Activated CD8-positive, alpha-beta memory T cell treated with anti-CD3 and anti-CD28 coated beads, Interleukin-2, amount 10 ng/mL, durations not matched to agents 7 days and 5 days (primary cell): ENCODE measurements around the gene GNG12. TPM values are rescaled to one million over a fixed set of nuclear protein-coding genes. Genes with fewer than 3 reads are reported as not detected.

Experiments
- ATAC-seq: fragments of 150-1000 bp; cut with Tn5 transposase; one replicate; pipeline ENCODE4 v1.10.0; 2021; ENCODE audit warnings: moderate library complexity
- CTCF ChIA-PET: fragments of 350-600 bp; sonication (Branson Sonifier 250); formaldehyde crosslinking; loops from one replicate; lab custom pipeline; 2021; ENCODE audit warnings: antibody characterized with exemption; lab: Charles Lee
- DNase-seq: peaks from one replicate; pipeline ENCODE4 v3.0.0-alpha.2; 2020
- H3K27ac Mint-ChIP-seq: one replicate; pipeline ENCODE4 v1.8.0; 2021; ENCODE audit warnings: mild to moderate bottlenecking, mixed read lengths
- H3K27me3 Mint-ChIP-seq: one replicate; pipeline ENCODE4 v1.8.0; 2021; ENCODE audit warnings: mixed read lengths
- H3K36me3 Mint-ChIP-seq: one replicate; pipeline ENCODE4 v1.8.0; 2021; ENCODE audit warnings: mild to moderate bottlenecking, mixed read lengths
- H3K4me1 Mint-ChIP-seq: one replicate; pipeline ENCODE4 v1.8.0; 2021; ENCODE audit warnings: mixed read lengths
- H3K4me3 Mint-ChIP-seq: one replicate; pipeline ENCODE4 v1.8.0; 2021; ENCODE audit warnings: mild to moderate bottlenecking, moderate library complexity, mixed read lengths
- H3K9me3 Mint-ChIP-seq: one replicate; pipeline ENCODE4 v1.8.0; 2022; ENCODE audit warnings: low read depth, mixed read lengths
- total RNA-seq, 2 experiments: library from RNA; stranded (reverse); gene quantifications; one replicate each; pipeline ENCODE4 v1.2.3, GENCODE V29; 2021

Gene GNG12
- total RNA-seq, 2 experiments from 2014 or later: 0.33 TPM; not detected in 1

DNA sequence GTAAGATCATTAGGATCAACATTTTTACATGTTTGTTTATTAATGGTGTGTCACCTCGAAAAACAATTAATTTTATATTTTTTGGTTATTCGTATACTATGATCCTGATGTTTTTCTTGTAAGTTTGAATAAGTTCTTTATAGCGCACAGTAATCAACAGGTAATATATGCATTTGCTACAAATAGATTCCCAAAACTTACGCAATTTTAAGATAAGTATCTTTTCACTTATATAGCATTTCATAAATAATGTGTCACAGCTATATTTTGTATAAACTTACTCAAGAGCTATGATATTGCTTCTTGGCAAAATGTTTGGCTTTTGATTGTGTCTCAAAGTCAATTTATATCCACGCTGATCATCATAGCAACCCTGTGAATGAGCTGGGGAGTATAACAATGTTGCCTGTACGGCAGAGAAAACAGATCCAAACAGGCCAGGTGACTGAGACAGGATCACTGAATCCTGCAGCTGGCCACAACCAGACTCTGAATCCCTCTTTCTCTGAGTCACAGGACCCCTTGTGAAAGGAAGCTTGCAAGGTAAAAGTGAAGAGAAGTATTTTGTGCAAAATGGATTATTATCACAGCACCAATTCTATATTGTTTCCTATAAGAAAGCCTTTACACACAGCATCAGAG, 48.6 kb downstream of the GNG12 start:
- CTCF ChIA-PET: no interaction called here
- H3K4me3 Mint-ChIP-seq: no peak overlapping the region
- no peaks in the 10 kb centered on the region for H3K36me3 Mint-ChIP-seq
- no peak overlapping the region for H3K27ac Mint-ChIP-seq
- DNase-seq (no peak), ATAC-seq (no peak)
- H3K27me3 Mint-ChIP-seq: peaks cover 5% of the 10 kb centered on the region
- H3K4me1 Mint-ChIP-seq: no peaks in the 10 kb centered on the region
- H3K9me3 Mint-ChIP-seq: no peaks in the 10 kb centered on the region

DNA sequence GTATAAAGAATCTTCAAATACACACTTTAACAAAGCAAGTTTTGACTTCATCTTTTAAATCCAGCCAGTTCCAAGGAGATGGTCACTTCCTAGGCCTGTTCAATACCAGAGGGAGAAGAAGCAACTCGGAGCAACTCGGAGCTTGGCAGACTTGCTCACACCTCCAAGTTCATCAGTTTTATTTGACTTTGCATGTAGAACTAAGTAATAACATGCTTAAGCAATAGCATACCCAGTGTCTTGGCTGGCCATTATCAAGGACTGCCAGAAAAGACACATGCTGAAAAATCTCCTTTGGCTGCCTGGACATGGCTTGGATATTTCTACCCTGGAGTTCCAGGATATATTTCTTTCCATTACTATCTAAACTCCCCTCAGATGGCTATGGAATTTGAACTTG, 52.6 kb downstream of the GNG12 start:
- H3K9me3 Mint-ChIP-seq: no peaks in the 10 kb centered on the region
- ATAC-seq (no peak), DNase-seq (no peak)
- CTCF ChIA-PET: no interaction called here
- H3K27ac Mint-ChIP-seq: no peak overlapping the region
- no peak overlapping the region for H3K4me3 Mint-ChIP-seq
- no peaks in the 10 kb centered on the region for H3K4me1 Mint-ChIP-seq
- no peaks in the 10 kb centered on the region for H3K36me3 Mint-ChIP-seq
- peaks cover 4% of the 10 kb centered on the region for H3K27me3 Mint-ChIP-seq

DNA sequence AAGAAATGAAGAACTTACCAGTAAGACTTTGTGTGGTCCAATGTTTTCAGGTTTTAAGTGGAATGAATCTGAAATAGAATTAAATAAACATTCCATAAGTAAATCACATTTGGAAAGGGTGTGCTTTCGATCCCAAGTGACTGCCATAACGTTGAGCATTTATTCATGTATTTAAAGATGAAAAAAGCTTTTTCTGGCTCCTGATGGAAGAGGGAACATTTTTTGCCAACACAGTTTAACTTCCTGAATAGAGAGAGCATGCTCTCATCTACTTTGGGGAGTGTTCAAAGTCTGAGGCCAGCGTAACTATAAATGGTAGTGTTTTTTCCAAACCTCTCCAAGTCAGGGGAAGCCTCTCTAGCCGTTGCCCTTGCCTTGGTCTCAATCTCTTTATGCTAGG, 55.8 kb downstream of the GNG12 start:
- CTCF ChIA-PET: no interaction called here
- no peak overlapping the region for H3K27ac Mint-ChIP-seq
- DNase-seq (no peak), ATAC-seq (no peak)
- no peaks in the 10 kb centered on the region for H3K36me3 Mint-ChIP-seq
- peaks cover 27% of the 10 kb centered on the region for H3K27me3 Mint-ChIP-seq
- no peaks in the 10 kb centered on the region for H3K4me1 Mint-ChIP-seq
- no peak overlapping the region for H3K4me3 Mint-ChIP-seq
- H3K9me3 Mint-ChIP-seq: no peaks in the 10 kb centered on the region

DNA sequence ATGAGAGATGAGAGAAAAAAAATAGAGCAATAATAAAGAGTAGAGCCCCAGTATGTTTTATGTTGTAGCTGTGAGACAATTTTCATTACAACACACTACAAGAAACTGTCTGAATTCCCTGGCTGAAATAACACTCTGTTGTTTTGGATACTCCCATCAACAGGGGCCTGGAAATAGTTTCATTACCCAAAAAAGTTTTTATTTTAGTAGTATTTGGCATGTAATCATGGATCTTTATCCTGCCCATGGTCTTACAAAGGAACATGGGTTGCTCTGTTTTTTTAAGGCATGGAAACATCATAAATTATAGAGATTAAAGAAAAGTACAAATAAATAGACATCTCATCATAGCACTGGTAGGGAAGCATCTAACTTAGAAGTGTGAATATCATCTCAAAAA, 56.3 kb downstream of the GNG12 start:
- no peak for DNase-seq
- no peaks in the 10 kb centered on the region for H3K36me3 Mint-ChIP-seq
- H3K4me1 Mint-ChIP-seq: no peaks in the 10 kb centered on the region
- no peak overlapping the region for H3K27ac Mint-ChIP-seq
- ATAC-seq: no peak
- H3K9me3 Mint-ChIP-seq: no peaks in the 10 kb centered on the region
- no peak overlapping the region for H3K4me3 Mint-ChIP-seq
- peaks cover 29% of the 10 kb centered on the region for H3K27me3 Mint-ChIP-seq
- CTCF ChIA-PET: no interaction called here

DNA sequence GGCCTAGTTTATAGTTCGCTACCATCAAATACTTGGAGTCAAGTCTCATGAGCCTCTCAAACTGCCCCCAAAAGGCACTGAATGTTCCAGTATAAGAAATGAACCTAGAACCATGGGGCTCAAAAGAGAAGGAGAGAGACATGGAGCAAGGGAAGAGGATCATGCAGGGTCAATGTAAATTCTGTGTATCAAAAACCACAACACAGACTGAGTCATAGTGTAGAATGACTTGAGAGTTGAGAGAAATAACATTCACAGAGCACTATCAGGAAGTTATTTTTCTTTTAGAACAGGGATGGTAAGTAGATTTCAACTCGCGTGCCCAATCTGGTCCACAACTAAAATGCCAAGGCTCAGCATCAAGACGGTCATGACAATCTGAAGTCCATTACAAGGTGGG, 59.8 kb downstream of the GNG12 start:
- Mint-ChIP-seq H3K36me3 (no peaks in the 10 kb centered on the region), H3K9me3 (no peaks in the 10 kb centered on the region), H3K4me1 (peaks cover 4% of the 10 kb centered on the region), H3K4me3 (no peak overlapping the region), H3K27ac (no peak overlapping the region), H3K27me3 (peaks cover 56% of the 10 kb centered on the region)
- CTCF ChIA-PET: no interaction called here
- ATAC-seq: no peak
- DNase-seq: no peak

DNA sequence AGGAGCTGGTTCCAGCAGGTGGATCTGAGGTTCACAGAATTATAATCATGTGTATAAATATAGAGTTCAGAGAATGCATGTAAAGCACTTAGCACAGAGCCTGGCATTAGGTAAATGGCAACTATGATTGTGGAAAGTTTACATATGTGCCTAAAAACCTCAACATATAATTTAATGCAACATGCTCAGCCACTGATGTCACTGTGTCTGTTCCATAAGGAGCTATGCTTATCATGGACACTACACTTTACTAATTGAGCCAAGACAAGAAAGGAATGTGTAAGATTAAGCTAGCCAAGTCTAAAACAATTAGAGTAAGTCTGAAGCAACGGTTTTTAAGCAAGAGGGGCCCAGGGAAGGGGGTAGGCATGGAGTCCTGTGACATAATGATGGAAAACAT, 61.5 kb downstream of the GNG12 start:
- H3K27ac Mint-ChIP-seq: no peak overlapping the region
- H3K4me1 Mint-ChIP-seq: peaks cover 4% of the 10 kb centered on the region
- peaks cover 60% of the 10 kb centered on the region for H3K27me3 Mint-ChIP-seq
- H3K9me3 Mint-ChIP-seq: no peaks in the 10 kb centered on the region
- H3K36me3 Mint-ChIP-seq: no peaks in the 10 kb centered on the region
- ATAC-seq (no peak), DNase-seq (no peak)
- CTCF ChIA-PET: interaction anchor here (0.9 kb wide), 2 partner anchors 11 to 210 kb away, joined by 4 to 5 read pairs; no protein-coding TSS in a partner anchor
- no peak overlapping the region for H3K4me3 Mint-ChIP-seq

DNA sequence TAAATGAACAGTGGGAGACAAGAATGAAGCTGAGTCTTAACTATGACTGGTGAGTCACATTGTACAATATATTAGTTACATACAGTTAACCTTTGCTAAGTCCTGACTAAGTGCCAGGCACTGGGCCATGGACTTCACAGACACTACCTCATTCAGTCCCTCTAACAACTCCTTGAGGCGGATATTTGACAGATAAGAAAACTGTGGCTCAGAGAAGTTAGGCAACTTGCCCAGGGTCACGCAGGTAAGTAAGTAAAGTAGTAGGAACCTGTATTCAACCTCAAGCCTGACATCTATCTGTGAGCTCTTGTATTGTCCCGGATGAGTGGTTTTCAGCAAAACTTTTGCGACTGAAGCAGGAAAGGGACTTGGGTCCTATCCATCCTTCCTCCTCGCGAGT, 62.1 kb downstream of the GNG12 start:
- Mint-ChIP-seq H3K9me3 (no peaks in the 10 kb centered on the region), H3K36me3 (no peaks in the 10 kb centered on the region), H3K4me1 (peaks cover 6% of the 10 kb centered on the region), H3K27ac (no peak overlapping the region), H3K4me3 (no peak overlapping the region), H3K27me3 (peaks cover 61% of the 10 kb centered on the region)
- no peak for ATAC-seq
- CTCF ChIA-PET: interaction anchor here (0.9 kb wide), 2 partner anchors 11 to 210 kb away, joined by 4 to 5 read pairs; no protein-coding TSS in a partner anchor
- DNase-seq: no peak

DNA sequence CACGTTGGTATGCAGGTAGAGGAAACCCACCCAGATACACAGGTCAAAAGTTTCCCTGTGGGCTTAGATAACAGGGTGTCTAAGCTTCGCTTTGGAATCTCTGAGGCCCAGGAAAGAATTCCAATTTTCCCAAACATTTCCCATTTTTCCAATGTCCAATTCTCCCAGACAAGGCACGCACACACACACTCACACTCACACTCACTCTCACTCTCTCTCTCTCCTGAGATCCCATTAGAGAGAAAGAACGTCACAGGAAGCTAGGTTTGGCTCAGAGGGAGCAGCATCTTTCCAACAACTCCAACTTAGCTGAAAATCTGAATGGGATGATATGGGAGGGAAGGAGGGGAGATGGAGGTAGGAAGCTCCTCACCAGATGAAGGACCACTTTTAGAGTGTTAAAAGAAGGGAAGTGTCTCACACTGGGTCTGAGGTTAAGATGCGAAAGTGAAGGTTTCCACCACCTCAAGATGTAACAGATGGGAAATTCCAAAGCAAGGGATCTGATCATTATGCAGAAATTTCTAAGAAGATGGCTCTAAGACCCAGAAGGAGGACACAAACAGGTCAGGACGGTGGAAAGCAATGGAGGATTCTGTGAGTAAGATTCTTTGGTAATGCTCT, 63.5 kb downstream of the GNG12 start:
- DNase-seq: no peak
- H3K27me3 Mint-ChIP-seq: peaks cover 54% of the 10 kb centered on the region
- H3K4me3 Mint-ChIP-seq: no peak overlapping the region
- no peak for ATAC-seq
- CTCF ChIA-PET: interaction anchor here (1.8 kb wide), 1 partner anchor 9 kb away, joined by 4 read pairs; no protein-coding TSS in a partner anchor
- no peaks in the 10 kb centered on the region for H3K9me3 Mint-ChIP-seq
- peaks cover 8% of the 10 kb centered on the region for H3K4me1 Mint-ChIP-seq
- H3K27ac Mint-ChIP-seq: no peak overlapping the region
- no peaks in the 10 kb centered on the region for H3K36me3 Mint-ChIP-seq

DNA sequence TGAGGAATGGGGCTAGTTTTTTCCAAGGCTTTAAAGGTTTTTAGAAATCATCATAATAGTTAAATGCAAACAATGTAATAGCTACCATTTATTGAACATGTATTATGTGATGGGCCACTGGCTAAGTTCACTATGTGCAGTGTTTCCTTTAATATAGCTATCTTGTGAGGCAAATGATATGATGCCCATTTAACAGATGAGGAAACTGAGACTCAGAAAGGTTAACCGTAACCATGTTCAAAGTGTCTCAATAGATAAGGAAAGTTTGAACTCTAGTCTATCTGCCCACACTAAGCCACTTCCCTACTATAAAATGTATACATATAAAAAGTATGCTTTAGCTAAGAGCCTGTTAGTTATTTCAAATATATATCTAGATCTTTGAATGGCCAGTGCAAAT, 64.8 kb downstream of the GNG12 start:
- Mint-ChIP-seq H3K4me3 (no peak overlapping the region), H3K9me3 (no peaks in the 10 kb centered on the region), H3K4me1 (peaks cover 8% of the 10 kb centered on the region), H3K27me3 (peaks cover 56% of the 10 kb centered on the region), H3K27ac (no peak overlapping the region), H3K36me3 (no peaks in the 10 kb centered on the region)
- CTCF ChIA-PET: interaction anchor here (0.8 to 1.2 kb wide), 2 partner anchors 8 to 236 kb away, joined by 3 read pairs; no protein-coding TSS in a partner anchor
- DNase-seq: no peak
- no peak for ATAC-seq

DNA sequence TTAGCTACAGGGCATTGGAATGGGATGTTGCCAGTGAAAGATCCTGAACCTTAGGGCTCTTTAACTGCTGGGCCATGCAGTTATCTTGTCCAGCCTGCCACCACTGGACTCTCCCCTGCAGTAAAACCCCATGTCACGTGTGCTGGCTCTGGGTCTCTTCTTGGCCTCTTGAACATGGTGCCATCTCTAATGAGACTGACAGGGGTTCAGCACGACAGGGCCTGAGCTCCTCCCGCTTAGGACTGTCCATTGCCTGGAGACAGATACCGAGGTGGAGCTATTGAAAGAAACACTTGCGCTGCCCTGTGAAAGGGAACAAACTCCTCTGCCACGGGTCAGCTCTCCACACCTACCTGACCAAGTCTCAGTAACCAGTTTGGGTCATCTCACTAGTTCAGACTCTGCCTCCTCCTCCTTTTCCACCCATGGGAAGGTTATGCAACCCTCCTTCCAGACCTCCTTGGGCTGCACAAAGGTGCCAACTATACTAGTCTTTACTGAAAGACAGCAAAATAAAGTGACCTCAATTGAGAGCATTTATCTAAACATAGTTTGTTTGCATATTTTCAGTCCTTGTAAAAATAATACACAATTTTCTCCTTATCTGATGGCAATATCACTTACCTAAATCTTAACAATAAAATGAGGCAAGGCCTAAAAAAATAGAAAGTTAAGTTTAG, 66.0 kb downstream of the GNG12 start:
- no peak overlapping the region for H3K4me3 Mint-ChIP-seq
- H3K27ac Mint-ChIP-seq: no peak overlapping the region
- CTCF ChIA-PET: interaction anchor here (0.7 to 1.9 kb wide), 7 partner anchors 13 to 353 kb away, joined by 3 to 10 read pairs (median 3); no protein-coding TSS in a partner anchor
- DNase-seq: no peak
- ATAC-seq: no peak
- peaks cover 52% of the 10 kb centered on the region for H3K27me3 Mint-ChIP-seq
- peaks cover 8% of the 10 kb centered on the region for H3K4me1 Mint-ChIP-seq
- H3K36me3 Mint-ChIP-seq: no peaks in the 10 kb centered on the region
- no peaks in the 10 kb centered on the region for H3K9me3 Mint-ChIP-seq

DNA sequence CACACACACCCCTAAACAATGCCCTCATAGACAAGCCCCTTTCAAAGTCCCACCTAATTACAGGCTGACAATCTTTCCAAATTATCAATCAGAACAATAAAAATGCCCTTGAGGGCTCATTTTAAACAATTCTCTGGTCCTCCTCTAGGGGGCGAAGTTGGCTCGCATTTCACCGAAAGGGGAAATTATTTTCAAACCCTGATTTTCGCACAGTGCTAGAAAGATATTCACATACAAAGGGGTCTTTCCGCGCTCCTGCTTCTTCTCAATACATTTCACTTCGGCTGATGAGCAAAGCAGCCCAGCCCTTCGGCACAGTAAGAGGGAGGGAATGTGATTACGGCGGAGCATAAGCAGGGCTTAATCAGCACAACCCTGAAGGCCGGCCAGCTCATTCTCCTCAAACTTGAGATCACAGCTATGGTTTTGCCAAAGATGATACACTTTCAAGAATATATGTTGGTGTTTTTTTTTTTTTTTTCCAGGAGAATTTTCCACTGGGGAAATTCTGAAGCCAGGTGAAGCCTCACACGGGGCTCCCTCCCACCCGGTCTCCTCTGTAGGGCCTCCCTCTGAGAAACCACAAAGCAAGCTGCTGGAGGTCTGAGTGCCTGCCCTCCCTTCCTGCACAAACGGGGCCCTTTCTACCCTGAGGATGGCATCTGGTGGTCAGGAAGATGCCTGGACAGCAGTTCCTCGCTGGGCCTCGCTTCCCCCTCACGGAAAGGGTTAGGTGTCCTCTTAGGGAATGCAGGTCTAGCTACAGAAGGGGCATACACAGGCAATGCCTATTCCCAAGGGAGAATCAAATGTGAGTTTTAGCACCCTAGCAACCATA, 66.9 kb downstream of the GNG12 start:
- CTCF ChIA-PET: interaction anchor here (1.0 to 2.5 kb wide), 16 partner anchors 12 to 355 kb away, joined by 3 to 13 read pairs (median 4); no protein-coding TSS in a partner anchor
- H3K36me3 Mint-ChIP-seq: no peaks in the 10 kb centered on the region
- H3K4me3 Mint-ChIP-seq: no peak overlapping the region
- peak; percentile 33 for ATAC-seq
- peaks cover 49% of the 10 kb centered on the region for H3K27me3 Mint-ChIP-seq
- H3K27ac Mint-ChIP-seq: no peak overlapping the region
- peaks cover 8% of the 10 kb centered on the region for H3K4me1 Mint-ChIP-seq
- H3K9me3 Mint-ChIP-seq: no peaks in the 10 kb centered on the region
- DNase-seq: peak; percentile 51

DNA sequence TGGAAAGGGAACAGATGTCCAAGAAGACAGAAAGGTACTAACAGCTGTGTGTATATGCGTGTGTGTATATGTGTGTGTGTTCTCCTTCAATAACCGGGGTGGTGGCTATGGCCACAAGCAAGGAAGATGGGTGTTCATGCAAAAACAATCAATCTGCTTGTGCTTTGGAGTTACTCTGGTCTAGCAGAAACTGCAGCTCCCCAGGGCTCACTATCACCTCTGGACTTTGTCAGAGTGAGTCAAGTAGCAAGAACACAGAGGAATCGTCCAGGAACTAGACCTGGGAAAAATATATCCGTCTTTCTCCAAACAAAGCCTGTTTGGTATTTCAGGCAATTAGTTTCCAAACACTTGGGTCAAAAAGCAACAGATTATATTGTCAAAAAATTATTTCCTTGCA, 68.6 kb downstream of the GNG12 start:
- Mint-ChIP-seq H3K27ac (no peak overlapping the region), H3K9me3 (no peaks in the 10 kb centered on the region), H3K4me3 (no peak overlapping the region), H3K4me1 (peaks cover 4% of the 10 kb centered on the region), H3K36me3 (no peaks in the 10 kb centered on the region), H3K27me3 (peaks cover 44% of the 10 kb centered on the region)
- DNase-seq (no peak), ATAC-seq (no peak)
- CTCF ChIA-PET: interaction anchor here (1.4 to 2.5 kb wide), 6 partner anchors 12 to 352 kb away, joined by 3 to 13 read pairs (median 6); no protein-coding TSS in a partner anchor

DNA sequence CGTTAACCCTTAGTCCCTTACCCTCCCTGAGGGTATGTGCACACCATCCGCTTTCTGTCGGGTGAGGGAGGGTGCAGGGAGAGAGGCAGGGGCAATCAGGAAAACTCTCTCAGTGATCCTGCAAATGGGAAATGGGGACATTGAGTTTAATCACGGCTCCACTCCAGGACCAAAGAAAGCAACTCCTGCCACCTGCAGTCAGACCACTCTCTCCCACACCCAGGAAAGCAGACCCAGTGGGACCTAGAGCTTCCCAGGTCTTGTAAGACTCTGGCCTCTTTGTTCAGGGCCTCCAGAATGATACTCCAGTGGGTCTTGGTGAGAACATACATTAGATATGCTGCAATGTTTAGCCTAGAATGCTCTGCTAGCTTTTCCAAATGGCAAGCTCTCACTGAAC, 71.5 kb downstream of the GNG12 start:
- H3K4me3 Mint-ChIP-seq: no peak overlapping the region
- H3K36me3 Mint-ChIP-seq: no peaks in the 10 kb centered on the region
- CTCF ChIA-PET: interaction anchor here (3.7 kb wide), 1 partner anchor 199 kb away, joined by 84 read pairs; no protein-coding TSS in a partner anchor
- ATAC-seq (no peak), DNase-seq (no peak)
- no peak overlapping the region for H3K27ac Mint-ChIP-seq
- H3K4me1 Mint-ChIP-seq: peaks cover 4% of the 10 kb centered on the region
- H3K9me3 Mint-ChIP-seq: no peaks in the 10 kb centered on the region
- H3K27me3 Mint-ChIP-seq: peaks cover 34% of the 10 kb centered on the region
